ENCODE results near the gene SLC36A1.
A peak's percentile ranks its signal among the peaks of the same experiment; 100 is the strongest.

- TF ChIP-seq CTCF (conservative IDR thresholded peaks at IDR 0.05): 0 out of 2 replicates have a peak, but pooled peaks have one; percentile 33
- TF ChIP-seq EZH2 (IDR thresholded peaks at IDR 0.05; ENCODE audit: low read depth): no peak
These were observed 72.9 kb downstream of the SLC36A1 start for GRCh38 chr5:151520294-151520693.
